Activated B cell treated with CpG ODN at 0.5 μM for 24 hours (primary cell): ENCODE results near the gene SH2D1A. TPM values are rescaled to one million over a fixed set of nuclear protein-coding genes. Genes with fewer than 3 reads are reported as not detected.
"Not testable (repeated sequence)": the region's sequence is repeated elsewhere in the genome, so short reads cannot be mapped to it uniquely, and the experiment has no call there.

Source experiments
- ATAC-seq: fragments of 200-7000 bp; cut with Tn5 transposase; one replicate; pipeline ENCODE4 v1.10.0; 2021; ENCODE audit warnings: low read depth, mild to moderate bottlenecking, moderate library complexity
- CTCF ChIA-PET: fragments of 350-600 bp; sonication (Branson Sonifier 250); formaldehyde crosslinking; loops from one replicate; lab custom pipeline; 2021; ENCODE audit warnings: antibody characterized with exemption; lab: Charles Lee
- POLR2A ChIA-PET: fragments of 350-600 bp; sonication (Branson Sonifier 250); formaldehyde crosslinking; loops from one replicate; lab custom pipeline; 2021; ENCODE audit warnings: antibody characterized with exemption; lab: Charles Lee
- DNase-seq: peaks from one replicate; pipeline ENCODE4 v3.0.0; 2022
- H3K27ac Mint-ChIP-seq: one replicate; pipeline ENCODE4 v1.8.0; 2020; ENCODE audit warnings: mixed read lengths
- H3K27me3 Mint-ChIP-seq: one replicate; pipeline ENCODE4 v1.8.0; 2021; ENCODE audit warnings: mixed read lengths
- H3K36me3 Mint-ChIP-seq: one replicate; pipeline ENCODE4 v1.8.0; 2021; ENCODE audit warnings: low read depth, mixed read lengths
- H3K4me1 Mint-ChIP-seq: one replicate; pipeline ENCODE4 v1.8.0; 2021; ENCODE audit warnings: mixed read lengths
- H3K4me3 Mint-ChIP-seq: one replicate; pipeline ENCODE4 v1.8.0; 2020; ENCODE audit warnings: mild to moderate bottlenecking, mixed read lengths
- H3K9me3 Mint-ChIP-seq: one replicate; pipeline ENCODE4 v1.8.0; 2020; ENCODE audit warnings: mixed read lengths
- intact Hi-C: fragments of 100-400 bp; cut with micrococcal nuclease; formaldehyde crosslinking; loops from one replicate; pipeline ENCODE4 v1.15.1; 2024
- total RNA-seq: library from RNA; stranded (reverse); gene quantifications from 2 replicates; pipeline ENCODE4 v1.2.3, GENCODE V29; 2022
- TF ChIP-seq, protein P1 (sequence below): fragments of 200-600 bp; IDR thresholded peaks from one replicate; pipeline ENCODE4 v1.8.0; 2022; ENCODE audit warnings: antibody characterized with exemption, mild to moderate bottlenecking

The SH2D1A gene
- not detected in 2 replicates for total RNA-seq

DNA sequence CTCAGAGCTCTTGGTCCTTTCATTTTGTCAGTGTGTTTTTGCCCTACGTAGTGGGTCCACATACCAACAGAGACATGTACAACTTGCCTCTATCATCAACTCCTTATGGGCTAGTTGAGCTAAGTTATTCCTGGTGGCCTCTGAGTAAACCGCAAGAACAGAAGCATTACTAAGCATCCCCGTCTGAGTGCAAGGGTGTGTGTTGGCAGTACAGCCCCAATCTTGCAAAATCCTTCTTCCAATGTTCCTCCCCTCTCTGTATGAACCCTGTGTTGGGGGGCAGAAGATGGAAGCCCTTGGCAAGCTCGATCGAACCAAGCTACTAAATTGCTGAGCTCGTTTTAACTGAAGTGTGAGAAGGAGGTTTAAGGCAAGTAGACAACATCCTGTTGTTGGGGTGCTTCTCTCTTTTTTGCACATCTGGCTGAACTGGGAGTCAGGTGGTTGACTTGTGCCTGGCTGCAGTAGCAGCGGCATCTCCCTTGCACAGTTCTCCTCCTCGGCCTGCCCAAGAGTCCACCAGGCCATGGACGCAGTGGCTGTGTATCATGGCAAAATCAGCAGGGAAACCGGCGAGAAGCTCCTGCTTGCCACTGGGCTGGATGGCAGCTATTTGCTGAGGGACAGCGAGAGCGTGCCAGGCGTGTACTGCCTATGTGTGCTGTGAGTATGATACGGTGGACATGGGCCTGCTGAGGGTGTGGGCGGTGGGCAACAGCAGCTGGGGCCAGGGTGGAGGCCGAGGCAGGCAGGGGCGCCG is at the start of gene SH2D1A:
SH2D1A (plus strand) TSS at position 447 of the 760 bp plus-strand sequence; CDS start at position 527, 80 bp downstream.
- H3K27ac Mint-ChIP-seq, result no peak within 1 kb of the TSS

GRCh38 chrX:124299323-124299722 is 47.0 kb upstream of the SH2D1A start:
- H3K4me3 Mint-ChIP-seq, result not testable (repeated sequence)

More for the DNA sequence above, at the start of gene SH2D1A:
- H3K9me3 Mint-ChIP-seq, result no peaks in the 10 kb centered on the region
- H3K4me1 Mint-ChIP-seq, result no peaks in the 10 kb centered on the region
- no peaks in the 10 kb centered on the region for H3K36me3 Mint-ChIP-seq
- intact Hi-C loops, result no loop called here
- no peak for DNase-seq
- TF ChIP-seq, protein P1, sequence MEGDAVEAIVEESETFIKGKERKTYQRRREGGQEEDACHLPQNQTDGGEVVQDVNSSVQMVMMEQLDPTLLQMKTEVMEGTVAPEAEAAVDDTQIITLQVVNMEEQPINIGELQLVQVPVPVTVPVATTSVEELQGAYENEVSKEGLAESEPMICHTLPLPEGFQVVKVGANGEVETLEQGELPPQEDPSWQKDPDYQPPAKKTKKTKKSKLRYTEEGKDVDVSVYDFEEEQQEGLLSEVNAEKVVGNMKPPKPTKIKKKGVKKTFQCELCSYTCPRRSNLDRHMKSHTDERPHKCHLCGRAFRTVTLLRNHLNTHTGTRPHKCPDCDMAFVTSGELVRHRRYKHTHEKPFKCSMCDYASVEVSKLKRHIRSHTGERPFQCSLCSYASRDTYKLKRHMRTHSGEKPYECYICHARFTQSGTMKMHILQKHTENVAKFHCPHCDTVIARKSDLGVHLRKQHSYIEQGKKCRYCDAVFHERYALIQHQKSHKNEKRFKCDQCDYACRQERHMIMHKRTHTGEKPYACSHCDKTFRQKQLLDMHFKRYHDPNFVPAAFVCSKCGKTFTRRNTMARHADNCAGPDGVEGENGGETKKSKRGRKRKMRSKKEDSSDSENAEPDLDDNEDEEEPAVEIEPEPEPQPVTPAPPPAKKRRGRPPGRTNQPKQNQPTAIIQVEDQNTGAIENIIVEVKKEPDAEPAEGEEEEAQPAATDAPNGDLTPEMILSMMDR, result no peak
- ChIA-PET POLR2A (no interaction called here), CTCF (no interaction called here)
- no peak for ATAC-seq
- no peak within 1 kb of the TSS for H3K4me3 Mint-ChIP-seq
- peaks cover 4% of the 10 kb centered on the region for H3K27me3 Mint-ChIP-seq

DNA sequence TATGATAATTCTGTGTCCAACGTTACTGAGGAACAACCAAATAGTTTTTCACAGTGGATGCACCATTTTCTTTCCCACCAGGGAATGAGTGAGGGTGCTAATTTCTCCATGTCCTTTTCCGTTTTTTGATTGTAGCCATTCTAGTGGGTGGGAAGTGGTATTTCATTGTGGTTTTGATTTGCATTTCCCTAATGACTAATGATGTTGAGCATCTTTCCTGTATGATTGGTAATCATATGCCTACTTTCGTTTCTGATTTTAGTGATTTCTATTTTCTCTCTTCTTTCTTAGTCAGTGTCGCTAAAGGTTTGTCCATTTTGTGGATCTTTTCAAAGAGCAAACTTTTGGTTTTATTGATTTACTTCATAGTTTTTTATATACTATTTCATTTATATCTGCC is 46.0 kb upstream of the SH2D1A start:
- TF ChIP-seq, protein P1, result no peak
- no peak overlapping the region for H3K27ac Mint-ChIP-seq
- H3K4me3 Mint-ChIP-seq, result no peak overlapping the region
- no peaks in the 10 kb centered on the region for H3K9me3 Mint-ChIP-seq
- no peaks in the 10 kb centered on the region for H3K4me1 Mint-ChIP-seq
- peaks cover 6% of the 10 kb centered on the region for H3K27me3 Mint-ChIP-seq
- intact Hi-C loops, result no loop called here
- POLR2A ChIA-PET, result no interaction called here
- CTCF ChIA-PET, result no interaction called here
- DNase-seq, result no peak
- no peaks in the 10 kb centered on the region for H3K36me3 Mint-ChIP-seq
- ATAC-seq, result no peak

More at GRCh38 chrX:124299323-124299722, 47.0 kb upstream of the SH2D1A start:
- CTCF ChIA-PET, ATAC-seq, H3K27ac Mint-ChIP-seq, POLR2A ChIA-PET, H3K9me3 Mint-ChIP-seq, H3K4me1 Mint-ChIP-seq, DNase-seq, H3K36me3 Mint-ChIP-seq, intact Hi-C loops, H3K27me3 Mint-ChIP-seq: not testable (repeated sequence)

GRCh38 chrX:124307253-124307907 is 39.0 kb upstream of the SH2D1A start:
- Mint-ChIP-seq H3K4me1 (no peaks in the 10 kb centered on the region), H3K36me3 (no peaks in the 10 kb centered on the region), H3K4me3 (no peak overlapping the region), H3K27me3 (peaks cover 6% of the 10 kb centered on the region), H3K9me3 (no peaks in the 10 kb centered on the region), H3K27ac (no peak overlapping the region)
- no peak for DNase-seq
- ChIA-PET CTCF (no interaction called here), POLR2A (no interaction called here)
- ATAC-seq, result no peak
- TF ChIP-seq, protein P1, result no peak
- intact Hi-C loops, result no loop called here

GRCh38 chrX:124325732-124326131 is 20.6 kb upstream of the SH2D1A start:
- TF ChIP-seq, protein P1, result no peak
- H3K27me3 Mint-ChIP-seq, result no peaks in the 10 kb centered on the region
- H3K4me1 Mint-ChIP-seq, result no peaks in the 10 kb centered on the region
- CTCF ChIA-PET, result no interaction called here
- POLR2A ChIA-PET, result no interaction called here
- ATAC-seq (no peak), DNase-seq (no peak)
- intact Hi-C loops, result no loop called here
- H3K27ac Mint-ChIP-seq, result no peak overlapping the region
- no peaks in the 10 kb centered on the region for H3K36me3 Mint-ChIP-seq
- no peak overlapping the region for H3K4me3 Mint-ChIP-seq
- H3K9me3 Mint-ChIP-seq, result no peaks in the 10 kb centered on the region
